ENCODE data around the gene MSI1. TPM values are rescaled to one million over a fixed set of nuclear protein-coding genes. Genes with fewer than 3 reads are reported as not detected.

Gene MSI1
- total and polyA plus RNA-seq, 2 of the 13 experiments (the other 11 are each of a cell fraction or from before 2014, with no cell fraction given), result 0.09 to 0.46 TPM

- TF ChIP-seq MTF2 (CRISPR knock-in tag; IDR thresholded peaks at IDR 0.05; ENCODE audit: borderline replicate concordance) (no peak; the same call in 1 of the 2 replicates), TEAD2 (CRISPR knock-in tag; IDR thresholded peaks at IDR 0.05) (no peak), ZNF33B (CRISPR knock-in tag; IDR thresholded peaks at IDR 0.05) (no peak; the same call in 1 of the 2 replicates), CENPX (CRISPR knock-in tag; IDR thresholded peaks at IDR 0.05) (no peak), LRRFIP1 (CRISPR knock-in tag; conservative IDR thresholded peaks at IDR 0.05) (no peak), TERF1 (CRISPR knock-in tag; IDR thresholded peaks at IDR 0.05) (no peak), RBM22 (optimal IDR thresholded peaks at IDR 0.05; ENCODE audit: low read length) (peak; percentile 90), DPF2 (CRISPR knock-in tag; IDR thresholded peaks at IDR 0.05; ENCODE audit: borderline replicate concordance, low read depth) (no peak), KLF11 (CRISPR knock-in tag; IDR thresholded peaks at IDR 0.05) (peak; percentile 69; the same call in 1 of the 2 replicates), RAD51 (IDR thresholded peaks at IDR 0.05; ENCODE audit: borderline replicate concordance) (no peak), ZNF44 (CRISPR knock-in tag; IDR thresholded peaks at IDR 0.05) (no peak), SRSF1 (optimal IDR thresholded peaks at IDR 0.05; ENCODE audit: low read depth, low read length) (no peak), TOPORS (CRISPR knock-in tag; IDR thresholded peaks at IDR 0.05) (peak; percentile 77), ZKSCAN8 (CRISPR knock-in tag; IDR thresholded peaks at IDR 0.05; ENCODE audit: borderline replicate concordance) (peak; percentile 77; the same call in 1 of the 2 replicates), ZNF850 (CRISPR knock-in tag; conservative IDR thresholded peaks at IDR 0.05) (no peak), TCF7 (IDR thresholded peaks at IDR 0.05; ENCODE audit: low read depth) (no peak), NR2C2 (CRISPR knock-in tag; IDR thresholded peaks at IDR 0.05; ENCODE audit: borderline replicate concordance) (peak; percentile 14; the same call in 1 of the 2 replicates), ZNF138 (CRISPR knock-in tag; IDR thresholded peaks at IDR 0.05; ENCODE audit: low read depth) (no peak), ZBTB25 (CRISPR knock-in tag; IDR thresholded peaks at IDR 0.05) (peak; percentile 75; the same call in 1 of the 2 replicates), ZNF326 (CRISPR knock-in tag; IDR thresholded peaks at IDR 0.05; ENCODE audit: borderline replicate concordance) (no peak), MXD3 (CRISPR knock-in tag; IDR thresholded peaks at IDR 0.05) (no peak), GATAD2A (CRISPR knock-in tag; IDR thresholded peaks at IDR 0.05) (peak; percentile 65; the same call in 1 of the 2 replicates), PAWR (CRISPR knock-in tag; IDR thresholded peaks at IDR 0.05; ENCODE audit: borderline replicate concordance) (no peak), ZNF670 (CRISPR knock-in tag; IDR thresholded peaks at IDR 0.05; ENCODE audit: borderline replicate concordance) (peak; percentile 77; the same call in 1 of the 2 replicates), ARID2 (CRISPR knock-in tag; IDR thresholded peaks at IDR 0.05; ENCODE audit: borderline replicate concordance) (0 out of 2 replicates have a peak, but pooled peaks have one; percentile 6), NFIC (IDR thresholded peaks at IDR 0.05; ENCODE audit: low read length) (peak; percentile 92; the same call in 1 of the 2 replicates)
Measured at GRCh38 chr12:120292661-120293531, 76.1 kb downstream of the MSI1 start, which contains the start of gene RNU4-1 (continued).
